Loucy (cell line): ENCODE results near the gene GAK.

Experiments used
- CTCF ChIP-seq: fragments of 200-600 bp; sonication (generic); conservative IDR thresholded peaks from 2 replicates; pipeline ENCODE4 v1.5.1; 2014; ENCODE audit warnings: mild to moderate bottlenecking, antibody characterized with exemption, low read length
- EZH2phosphoT487 ChIP-seq: fragments of 200-600 bp; IDR thresholded peaks from 2 replicates; pipeline ENCODE4 v1.6.1; 2018; ENCODE audit warnings: antibody characterized with exemption, mild to moderate bottlenecking, moderate library complexity, borderline replicate concordance

GRCh38 chr4:827209-828081 is 104.7 kb downstream of the GAK start:
- TF ChIP-seq CTCF: no peak
- no peak for TF ChIP-seq EZH2phosphoT487
